GM19467 (cell line): ENCODE results near the gene DVL2.
"Not testable (repeated sequence)": the region's sequence is repeated elsewhere in the genome, so short reads cannot be mapped to it uniquely, and the experiment has no call there.

ENCODE experiments used
- ATAC-seq: cut with Tn5 transposase; IDR thresholded peaks from one replicate; pipeline ENCODE4 v1.9.1; 2021; ENCODE audit warnings: mild to moderate bottlenecking, moderate library complexity; ENCODE audit not compliant: unreplicated experiment

The DVL2 gene

DNA sequence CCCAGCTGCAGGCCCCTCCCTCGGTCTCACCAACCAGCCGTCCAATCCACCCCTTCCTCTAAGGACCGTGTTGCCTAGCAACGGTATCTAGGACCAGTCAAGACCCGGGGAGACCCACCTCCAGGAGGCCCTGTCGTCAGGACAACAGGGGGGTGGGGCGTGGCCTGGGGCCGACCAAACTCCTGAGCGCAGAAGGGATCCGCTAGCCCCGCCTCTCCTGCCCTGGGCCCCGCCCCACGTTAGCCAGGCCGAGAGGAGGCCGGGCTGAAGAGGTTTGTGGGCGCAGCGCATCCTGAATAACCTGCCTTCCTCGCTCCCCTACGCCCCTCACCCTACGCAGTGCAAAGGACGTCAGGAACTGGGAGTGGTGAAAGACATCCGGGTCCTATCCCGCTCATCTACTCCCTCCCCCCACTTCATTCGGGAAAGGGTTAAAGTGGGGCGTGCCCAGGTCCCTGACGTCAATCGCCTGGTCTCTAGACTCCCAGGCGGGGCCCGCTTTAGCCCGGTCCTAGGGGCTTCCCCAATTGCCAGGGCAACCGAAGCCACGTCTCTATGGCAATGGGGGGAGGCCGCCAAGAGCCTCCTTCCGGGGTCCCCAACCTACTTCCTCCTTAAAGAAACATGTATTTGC, 29.4 kb downstream of the DVL2 start:
- peak; percentile 70 for ATAC-seq

DNA sequence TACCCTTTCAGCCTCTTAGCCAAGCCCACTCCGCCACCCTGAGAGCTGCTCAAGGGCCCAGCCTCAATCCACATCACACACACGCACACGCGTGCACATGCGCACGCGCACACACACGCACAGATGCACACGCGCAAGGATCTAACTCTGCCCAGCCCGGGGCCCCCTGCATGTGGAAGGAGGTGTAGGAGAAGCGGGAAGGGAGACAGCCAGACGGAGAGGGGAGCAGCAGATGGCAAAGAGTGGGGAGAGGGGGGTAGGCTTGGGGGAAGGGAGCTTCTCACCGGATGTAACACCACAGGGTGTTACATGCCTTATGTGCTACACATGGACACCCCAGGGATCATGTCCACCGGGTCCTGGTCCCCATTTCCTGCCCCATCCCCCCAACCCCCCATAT, 30.0 kb downstream of the DVL2 start:
- ATAC-seq = no peak

DNA sequence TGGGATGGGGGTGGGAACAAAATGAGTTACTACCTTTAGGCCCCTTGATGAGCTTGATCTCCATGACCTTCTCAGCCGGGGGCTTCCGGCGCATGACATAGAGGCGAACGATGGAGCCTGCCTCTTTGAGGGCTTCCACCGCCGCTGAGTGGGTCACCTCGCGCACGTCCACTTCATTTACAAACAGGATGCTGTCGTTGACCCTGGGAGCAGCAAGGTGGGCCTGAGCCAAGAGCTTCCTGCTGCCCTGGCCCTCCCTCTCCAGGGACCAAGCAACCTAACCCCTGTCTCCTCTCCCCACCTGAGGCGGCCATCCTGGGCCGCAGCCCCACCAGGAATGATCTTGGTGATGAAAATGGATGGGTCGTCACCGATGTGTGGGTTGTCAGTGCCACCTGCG, 30.9 kb downstream of the DVL2 start:
- ATAC-seq = no peak

DNA sequence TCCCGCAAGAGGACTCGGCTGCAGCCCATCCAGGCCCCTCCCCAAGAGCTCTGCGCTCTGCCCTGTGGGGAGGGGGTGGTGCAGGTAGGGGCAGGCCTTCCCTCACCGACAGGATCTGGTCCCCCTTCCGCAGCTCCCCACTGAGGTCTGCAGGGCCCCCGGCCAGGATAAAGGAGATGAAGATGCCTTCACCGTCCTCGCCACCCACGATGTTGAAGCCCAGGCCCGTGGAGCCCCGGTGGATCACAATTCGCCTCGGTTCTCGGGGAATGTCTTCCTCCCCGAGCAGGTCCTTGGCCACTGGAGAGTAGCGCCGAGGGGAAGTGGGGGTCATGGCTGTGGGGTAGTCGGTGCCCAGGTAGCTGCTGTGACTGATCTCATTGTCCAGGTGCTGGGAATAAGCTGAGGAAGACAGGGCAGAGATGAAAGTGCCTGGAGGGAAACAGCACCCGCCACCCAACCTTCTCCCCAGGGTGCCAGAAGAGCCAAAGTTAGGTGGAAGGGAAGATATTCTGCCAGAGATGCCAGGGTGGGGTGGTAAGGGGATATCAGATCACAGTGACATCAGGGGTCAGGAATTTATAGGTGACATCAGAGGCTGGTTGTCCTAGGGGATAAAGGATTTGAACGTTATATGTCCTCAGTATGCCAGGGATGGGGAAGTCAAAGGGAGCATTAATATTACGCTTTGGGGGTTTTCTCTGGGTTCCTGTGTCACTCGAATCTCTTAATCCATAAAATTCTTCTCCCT, 37.5 kb downstream of the DVL2 start:
- ATAC-seq = no peak

DNA sequence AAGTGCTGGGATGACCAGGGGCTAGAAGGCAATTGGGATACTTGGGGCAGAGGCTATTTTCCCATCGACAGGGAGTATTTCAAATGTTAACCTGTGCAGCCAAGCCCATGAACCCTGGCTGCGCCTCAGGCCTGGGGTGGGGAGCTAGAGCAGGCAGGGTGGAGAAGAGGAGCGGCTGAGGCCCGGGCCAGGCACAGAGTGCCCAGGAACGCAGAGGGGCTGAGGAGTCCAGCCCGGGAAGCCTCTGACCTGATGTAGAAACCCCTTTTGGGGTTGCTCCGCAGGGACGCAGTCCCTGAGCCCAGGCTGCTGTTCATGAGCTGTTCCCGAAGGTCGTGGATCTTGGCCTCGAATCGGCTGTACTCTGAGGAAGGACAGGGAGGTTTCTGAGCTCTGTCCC, 38.3 kb downstream of the DVL2 start:
- ATAC-seq = no peak

DNA sequence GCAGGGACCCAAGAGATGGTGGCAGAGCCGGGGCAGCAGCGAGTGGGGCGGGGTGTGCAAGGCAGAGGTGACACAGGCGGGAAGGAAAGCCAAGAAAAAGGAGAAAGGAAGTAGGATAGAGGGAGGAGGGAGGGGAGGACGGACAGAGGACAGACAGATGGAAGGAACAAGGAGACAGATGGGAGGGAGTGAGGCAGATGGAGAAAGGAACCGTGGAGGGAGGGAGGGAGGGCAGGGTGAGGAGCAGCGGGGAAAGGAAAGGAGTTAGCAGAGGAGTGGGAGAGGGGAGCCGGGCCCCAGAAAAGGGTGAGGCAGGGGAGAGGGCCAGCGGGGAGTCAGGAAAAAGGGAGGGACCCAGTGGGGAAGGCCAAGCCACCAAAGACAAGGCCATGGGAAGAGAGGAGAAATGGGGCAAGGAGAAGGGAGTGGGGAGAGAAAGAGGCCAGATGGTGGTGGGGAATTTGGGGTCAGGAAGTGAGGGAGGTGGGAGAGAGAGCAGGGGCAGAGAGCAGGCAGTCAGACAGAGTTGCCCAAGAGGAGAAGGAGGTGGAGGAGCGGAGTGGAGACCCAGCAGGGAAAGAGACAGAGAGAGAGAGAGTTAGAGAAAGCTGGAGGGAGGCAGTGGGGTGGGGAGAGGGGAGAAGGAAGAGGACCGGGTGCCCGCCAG, 41.9 kb downstream of the DVL2 start:
- ATAC-seq = no peak

DNA sequence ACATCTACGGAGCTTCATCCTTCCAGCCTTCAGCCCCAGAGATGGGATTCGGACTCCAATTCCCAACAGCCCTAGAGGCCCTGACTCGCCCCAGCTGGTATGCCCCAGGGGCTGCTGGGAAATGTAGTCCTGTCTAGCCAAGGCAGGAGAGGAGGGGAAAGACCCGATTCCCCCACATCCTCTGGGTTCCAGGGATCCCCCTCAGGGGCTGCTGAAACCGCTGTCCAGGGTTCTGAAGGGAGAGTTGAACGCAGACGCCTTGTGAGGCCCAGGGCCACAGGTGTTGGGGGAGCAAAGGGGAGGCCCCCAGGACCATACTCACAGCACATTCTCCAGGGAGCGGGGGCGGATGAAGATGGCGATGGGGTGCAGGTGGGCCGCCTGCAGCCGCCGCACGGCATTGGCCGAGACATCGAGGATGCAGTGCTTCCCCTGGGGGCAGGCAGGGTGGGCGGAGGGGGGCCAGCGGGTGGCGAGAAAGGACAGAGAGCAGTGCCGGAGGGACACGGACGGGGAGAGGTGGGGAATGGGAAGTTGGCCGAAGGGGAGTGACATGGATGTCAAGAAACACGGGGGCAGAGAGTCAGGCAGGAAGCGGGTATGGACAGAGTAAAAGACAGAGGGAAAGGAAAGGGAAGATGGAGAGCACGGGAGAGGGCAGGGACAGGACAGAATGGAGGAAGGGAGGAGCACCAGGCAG, 42.6 kb downstream of the DVL2 start:
- no peak for ATAC-seq

DNA sequence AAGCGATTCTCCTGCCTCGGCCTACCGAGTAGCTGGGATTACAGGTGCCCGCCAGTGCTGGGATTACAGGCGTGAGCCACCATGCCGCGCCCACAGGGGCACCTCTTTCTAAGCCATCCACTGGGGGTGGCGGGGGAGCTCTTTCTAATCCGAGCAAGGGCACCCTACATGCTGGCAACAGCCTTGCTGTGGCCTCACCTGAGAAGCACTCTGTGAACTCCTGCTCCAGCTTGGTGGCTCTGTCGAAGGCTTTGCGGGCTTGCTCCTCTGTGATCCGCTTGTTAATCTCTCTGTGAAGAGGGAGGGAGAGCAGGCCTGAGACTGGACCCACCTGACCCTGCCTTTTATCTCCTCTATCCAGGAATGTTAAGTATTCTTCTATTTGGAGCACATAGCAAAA, 43.2 kb downstream of the DVL2 start:
- no peak for ATAC-seq

DNA sequence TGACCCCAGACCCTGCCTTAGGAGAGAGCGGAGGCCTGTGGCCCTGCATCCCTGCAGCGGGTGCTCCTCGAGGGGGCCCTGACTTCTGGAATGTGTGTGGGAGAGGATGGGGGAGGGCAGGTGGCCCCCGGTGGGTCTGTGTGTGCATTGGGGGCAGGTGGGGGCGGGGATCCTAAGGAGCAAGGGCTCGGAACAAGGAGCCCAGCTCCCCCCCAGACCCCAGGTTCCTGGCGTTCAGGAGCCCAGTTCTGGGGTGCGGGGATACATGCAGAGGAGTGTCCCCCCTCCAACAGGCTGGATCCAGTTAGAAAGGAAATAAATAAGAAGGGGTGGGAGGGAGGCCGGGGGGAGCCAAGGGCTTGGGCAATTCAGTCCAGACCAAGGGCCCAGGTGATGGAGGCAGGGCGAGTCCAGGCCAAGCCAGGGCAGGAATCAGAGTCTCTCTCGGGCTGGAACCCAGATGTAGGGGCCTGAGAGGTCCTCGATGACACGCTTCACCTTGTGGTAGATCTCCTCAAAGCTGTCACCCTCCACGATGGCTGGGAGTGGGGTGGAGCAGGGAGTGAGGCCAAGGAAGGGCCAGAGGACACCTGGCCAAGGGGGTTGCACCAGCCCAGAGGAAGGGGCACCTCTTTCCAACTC, 43.9 kb downstream of the DVL2 start:
- no peak for ATAC-seq

DNA sequence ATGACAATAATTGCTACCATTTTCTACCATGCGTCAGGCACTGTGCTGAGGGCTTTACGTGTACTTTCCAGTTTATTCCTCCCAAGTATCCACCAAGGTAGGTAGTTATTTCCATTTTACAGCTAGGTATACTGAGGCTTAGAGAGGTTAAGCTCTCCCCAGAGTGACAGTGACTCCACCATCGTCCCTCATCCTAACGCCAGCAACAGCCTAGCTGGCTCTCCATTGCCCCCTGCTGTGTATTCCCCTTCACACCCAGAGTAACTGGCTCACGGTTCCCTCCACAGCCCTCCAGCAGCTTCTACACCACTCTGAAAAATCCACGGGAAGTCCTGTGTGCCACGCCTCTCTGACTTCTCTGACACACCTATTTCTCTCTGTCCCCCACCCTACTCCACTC, 48.1 kb downstream of the DVL2 start:
- no peak for ATAC-seq

DNA sequence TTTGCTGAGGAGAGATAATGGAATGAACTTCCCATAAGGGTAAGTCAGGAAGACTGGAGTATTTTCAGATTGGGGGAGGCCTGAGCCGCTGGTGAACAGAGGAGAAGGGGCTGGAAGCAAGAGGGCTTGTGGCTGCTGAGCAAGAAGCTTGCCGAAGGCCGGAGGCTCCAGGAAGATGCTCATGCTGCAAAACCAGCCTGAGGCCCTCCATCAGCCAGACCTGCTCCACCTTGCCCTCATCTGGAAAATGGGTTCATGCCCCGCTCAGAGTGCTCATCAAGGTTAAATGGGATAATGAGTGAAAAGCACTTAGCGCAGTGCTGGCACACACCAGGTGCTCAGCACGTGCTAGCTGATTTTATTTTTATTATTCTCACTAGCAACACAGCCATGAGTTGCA, 49.7 kb downstream of the DVL2 start:
- no peak for ATAC-seq

DNA sequence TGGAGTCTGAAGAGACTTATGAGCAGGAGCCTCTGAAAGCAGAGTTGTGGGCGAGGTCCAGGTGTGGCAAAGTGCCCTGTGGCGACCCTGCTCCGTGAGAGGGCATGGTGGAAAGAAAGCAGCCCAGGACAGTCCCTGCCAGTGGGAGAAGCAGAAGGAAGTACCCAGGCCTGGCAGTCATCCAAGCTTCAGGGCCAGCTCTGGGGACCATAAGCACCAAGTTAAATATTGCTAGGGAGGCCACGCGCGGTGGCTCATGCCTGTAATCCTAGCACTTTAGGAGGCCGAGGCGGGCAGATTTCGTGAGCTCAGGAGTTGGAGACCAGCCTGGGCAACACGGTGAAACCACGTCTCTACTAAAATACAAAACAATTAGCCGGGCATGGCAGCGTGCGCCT, 50.2 kb downstream of the DVL2 start:
- no peak for ATAC-seq

DNA sequence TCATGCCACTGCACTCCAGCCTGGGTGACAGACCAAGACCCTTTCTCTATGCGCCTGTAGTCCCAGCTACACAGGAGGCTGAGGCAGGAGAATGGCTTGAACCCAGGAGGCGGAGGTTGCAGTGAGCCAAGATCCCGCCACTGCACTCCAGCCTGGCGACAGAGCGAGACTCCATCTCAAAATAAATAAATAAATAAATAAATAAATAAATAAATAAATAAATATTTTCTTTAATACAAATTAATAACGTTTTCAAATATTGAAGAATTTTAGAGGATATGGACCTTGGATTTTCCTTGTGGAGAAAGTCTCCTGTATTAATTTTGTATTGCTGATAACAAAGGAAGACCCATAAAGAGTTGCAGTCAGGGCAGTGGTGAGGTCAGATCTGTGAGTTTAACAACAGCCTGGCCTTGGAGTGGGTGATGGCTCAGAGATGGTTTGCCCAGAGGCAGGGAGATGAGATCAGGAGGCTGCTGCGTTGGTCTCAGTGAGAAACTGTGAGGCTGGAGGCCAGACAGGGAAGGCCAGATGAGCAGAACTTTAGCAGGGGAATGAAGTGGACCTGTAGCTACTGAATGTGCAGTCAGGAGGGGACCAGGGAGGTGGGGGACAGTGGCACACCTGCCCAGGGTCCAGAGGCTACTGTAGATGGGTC, 50.8 kb downstream of the DVL2 start:
- ATAC-seq = no peak

DNA sequence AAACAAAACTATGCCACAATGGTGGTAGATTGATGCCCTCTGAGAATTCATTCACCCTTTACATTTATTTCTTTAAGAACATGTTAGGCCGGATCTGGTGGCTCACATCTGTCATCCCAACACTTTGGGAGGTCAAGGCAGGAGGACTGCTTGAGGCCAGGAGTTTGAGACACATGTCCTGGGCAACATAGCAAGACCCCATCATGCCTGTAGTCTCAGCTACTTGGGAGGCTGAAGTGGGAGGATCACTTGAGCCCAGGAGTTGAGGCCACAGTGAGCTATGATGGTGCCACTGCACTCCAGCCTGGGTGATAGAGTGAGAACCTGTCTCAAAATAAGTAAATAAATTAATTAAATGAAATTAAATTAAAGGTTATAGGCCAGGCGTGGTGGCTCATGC, 52.2 kb downstream of the DVL2 start:
- not testable (repeated sequence) for ATAC-seq

DNA sequence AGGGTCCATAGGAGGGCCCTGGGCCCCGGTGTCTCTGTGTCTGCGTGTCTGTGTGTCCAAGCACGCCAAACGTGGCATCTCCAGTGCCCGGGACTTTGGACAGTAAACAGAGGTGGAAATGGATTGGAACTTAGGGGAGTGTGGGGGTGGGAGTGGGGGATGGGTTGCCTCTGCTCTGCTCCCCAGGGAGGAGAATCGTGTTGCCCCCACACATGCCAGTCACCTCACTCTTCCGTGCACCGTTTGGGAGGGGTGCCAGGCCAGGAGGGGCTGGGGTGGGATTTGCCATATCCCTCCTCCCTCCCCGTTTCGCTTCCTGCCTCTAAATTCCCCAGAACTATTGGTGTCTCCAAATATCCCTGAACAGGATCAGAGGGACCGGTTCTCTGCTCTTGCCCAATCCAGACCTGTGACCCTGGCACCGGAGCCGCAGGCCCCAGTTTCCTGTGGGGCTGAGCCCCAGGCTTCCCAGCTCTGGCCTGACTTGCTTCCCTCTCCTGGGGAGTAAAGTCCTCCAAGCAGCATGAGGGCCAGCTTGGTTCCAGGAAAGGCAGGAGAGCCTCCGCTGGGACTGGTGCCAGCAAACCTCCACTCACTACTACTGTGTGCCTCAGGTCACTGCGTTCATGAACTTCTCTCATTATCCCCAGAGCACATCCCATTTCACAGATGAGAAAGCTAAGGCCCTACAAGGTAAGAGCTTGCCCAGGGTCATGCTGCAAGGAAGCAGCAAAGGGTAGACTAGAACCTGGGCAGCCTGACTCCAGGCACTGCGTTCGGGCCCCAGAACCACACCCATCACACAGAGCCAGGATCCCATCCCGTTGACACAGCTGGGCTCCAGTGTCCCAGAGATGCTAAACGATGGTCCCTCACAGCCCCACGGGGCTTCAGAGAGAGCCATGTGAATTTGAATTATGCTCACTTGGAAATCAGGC, 54.7 kb downstream of the DVL2 start, which contains the start of gene ASGR1:
Gene ASGR1 (minus strand): TSS at position 54 of the 938 bp plus-strand sequence. CDS start 807 bp downstream, outside the sequence.
- no peak for ATAC-seq

DNA sequence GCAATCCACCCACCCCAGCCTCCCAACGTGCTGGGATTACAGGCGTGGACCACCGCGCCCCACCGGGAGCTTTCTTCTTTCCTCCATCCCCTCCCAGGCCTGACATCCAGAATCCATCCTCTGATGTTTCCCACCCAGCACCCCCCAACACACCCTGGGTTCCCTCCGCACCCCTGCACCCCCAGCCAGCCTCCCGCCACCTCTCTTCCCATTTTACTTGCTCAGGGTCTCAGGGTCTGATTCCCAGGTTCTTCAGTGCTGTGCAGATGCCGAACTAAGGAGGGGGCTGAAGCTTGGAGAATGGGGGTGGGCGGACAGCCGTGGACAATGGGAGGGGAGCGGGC, 55.4 kb downstream of the DVL2 start:
- ATAC-seq = no peak

DNA sequence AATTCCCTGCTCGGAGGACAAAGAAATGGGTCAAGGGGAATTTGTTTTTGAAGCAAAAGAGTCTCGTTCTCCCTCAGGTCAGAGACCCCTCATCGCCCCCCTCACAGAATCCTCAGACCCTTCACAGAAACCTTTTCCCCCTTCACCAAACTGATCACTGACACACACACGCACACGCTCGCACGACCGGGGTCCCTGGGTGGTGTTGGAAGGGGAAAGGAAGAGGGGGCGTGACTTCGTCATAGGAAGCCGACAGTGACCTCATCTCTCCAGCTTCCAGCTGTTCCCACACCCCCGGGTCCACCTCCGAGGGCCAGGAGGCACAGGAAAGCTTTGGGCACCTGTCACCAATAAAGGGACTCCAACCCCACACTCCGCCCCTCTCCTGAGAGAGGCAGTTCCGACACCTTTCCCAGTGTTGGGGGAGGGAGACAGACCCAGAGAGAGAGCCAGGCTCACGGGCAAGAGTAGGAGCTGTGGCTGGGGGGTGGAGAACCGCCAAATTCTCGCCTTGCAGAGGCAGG, 56.3 kb downstream of the DVL2 start:
- ATAC-seq = no peak

DNA sequence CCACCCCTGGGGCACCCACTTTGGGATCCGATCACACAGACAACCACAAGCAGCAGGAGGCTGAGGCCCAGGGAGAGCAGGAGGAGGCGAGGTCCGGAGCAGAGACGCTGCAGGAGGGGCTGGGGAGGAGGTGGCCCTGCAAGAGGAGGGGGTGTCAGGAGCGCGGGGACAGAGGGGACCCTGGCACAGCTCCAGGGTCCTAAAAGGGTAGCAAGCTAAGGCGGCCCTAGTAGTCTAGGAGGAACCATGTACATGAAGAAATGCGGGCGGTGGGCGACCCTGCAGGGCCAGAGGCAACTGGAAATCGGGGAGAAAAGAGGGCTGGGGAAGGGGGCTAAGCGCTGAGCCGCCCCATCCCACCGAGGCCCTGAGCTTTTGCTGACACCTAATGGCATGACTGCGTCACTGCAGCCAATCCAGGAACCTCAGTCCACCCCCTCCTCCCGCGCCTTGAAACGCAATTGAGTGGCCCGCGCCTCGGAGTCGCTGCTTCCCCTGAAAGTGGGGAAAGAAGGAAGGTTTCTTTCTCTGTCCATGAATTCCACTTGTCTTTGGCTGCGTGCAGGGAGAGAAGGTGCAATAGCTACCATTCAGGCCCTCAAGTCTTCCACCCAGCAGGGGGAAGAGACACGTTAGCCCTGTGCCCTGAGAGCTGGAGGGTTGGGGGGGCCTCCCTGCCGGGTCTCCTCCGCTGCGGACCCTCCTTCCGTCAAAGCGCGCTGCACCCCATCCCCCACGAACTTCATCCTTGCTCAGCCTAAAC, 56.9 kb downstream of the DVL2 start:
- no peak for ATAC-seq

DNA sequence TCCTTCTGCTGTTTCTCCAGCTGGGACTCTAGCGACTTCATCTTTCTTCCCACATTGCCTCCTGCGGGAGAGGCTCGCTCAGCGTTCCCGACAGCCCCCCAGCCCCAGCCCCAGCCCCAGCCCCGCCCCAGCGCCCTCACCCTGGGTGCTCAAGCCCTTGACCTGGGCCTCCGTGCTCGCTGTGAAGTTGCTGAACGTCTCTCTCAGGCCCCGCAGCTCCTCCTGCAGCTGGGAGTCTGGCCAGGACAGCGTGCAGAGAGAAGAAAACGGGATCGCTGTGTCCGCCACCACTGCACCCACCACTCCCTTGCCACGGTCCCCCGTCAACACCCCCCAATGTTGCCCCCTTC, 57.5 kb downstream of the DVL2 start:
- no peak for ATAC-seq
